Measurements from ENCODE around the gene RRN3. TPM values are rescaled to one million over a fixed set of nuclear protein-coding genes. Genes with fewer than 3 reads are reported as not detected.
"Not testable (repeated sequence)": the region's sequence is repeated elsewhere in the genome, so short reads cannot be mapped to it uniquely, and the experiment has no call there.

Gene RRN3
- total RNA-seq, 2 experiments from 2014 or later = 38.4 to 42.9 TPM

DNA sequence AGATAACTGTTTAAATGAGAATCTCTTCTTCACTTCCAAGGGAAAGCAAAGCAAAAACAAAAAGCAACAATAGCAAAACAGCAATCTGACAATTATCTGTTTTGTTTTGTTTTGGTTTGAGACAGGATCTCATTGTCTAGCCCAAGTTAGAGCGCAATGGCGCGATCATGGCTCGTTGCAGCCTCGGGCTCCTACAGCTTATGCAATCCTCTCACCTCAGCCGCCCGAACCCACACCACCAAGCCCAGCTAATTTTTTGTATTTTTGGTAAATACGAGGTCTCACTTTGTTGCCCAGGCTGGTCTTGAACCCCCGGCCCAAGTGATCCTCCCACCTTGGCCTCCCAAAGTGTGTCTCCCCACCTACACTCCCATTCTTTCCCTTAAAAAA, 2.5 kb upstream of the RRN3 start:
- H3K9me3 Mint-ChIP-seq; H3K36me3 ChIP-seq (ENCODE audit: insufficient read depth, low read length); H3K27ac ChIP-seq (ENCODE audit: low read depth in 1 of 2, low read length in 2 of 2); H3K27ac Mint-ChIP-seq; intact Hi-C loops (cut with DNase I, micrococcal nuclease); ATAC-seq (ENCODE audit: poor library complexity); H3K27me3 Mint-ChIP-seq; DNase-seq; H3K27me3 ChIP-seq (ENCODE audit: control insufficient read depth in 1 of 2, insufficient read depth in 2 of 2, low read length in 2 of 2); H3K9me3 ChIP-seq (ENCODE audit: control insufficient read depth in 1 of 2, insufficient read depth in 1 of 2, low read length in 2 of 2); H3K4me3 ChIP-seq (ENCODE audit: low read length); POLR2A ChIA-PET; CTCF ChIA-PET: not testable (repeated sequence)
- Mint-ChIP-seq H3K4me3 (peak overlapping the region; percentile 69), H3K36me3 (ENCODE audit: low read depth) (peaks cover 19% of the 10 kb centered on the region), H3K4me1 (ENCODE audit: low read depth) (peaks cover 26% of the 10 kb centered on the region)
- peaks cover 16% of the 10 kb centered on the region for H3K4me1 ChIP-seq (ENCODE audit: insufficient read depth, low read length)

- H3K9me3 Mint-ChIP-seq; H3K27me3 ChIP-seq (ENCODE audit: control insufficient read depth in 1 of 2, insufficient read depth in 2 of 2, low read length in 2 of 2); CTCF ChIA-PET; DNase-seq; H3K36me3 ChIP-seq (ENCODE audit: insufficient read depth, low read length); H3K27me3 Mint-ChIP-seq; H3K9me3 ChIP-seq (ENCODE audit: control insufficient read depth in 1 of 2, insufficient read depth in 1 of 2, low read length in 2 of 2); ATAC-seq (ENCODE audit: poor library complexity); intact Hi-C loops (cut with DNase I, micrococcal nuclease): not testable (repeated sequence)
- peak overlapping the region; percentile 88 for H3K27ac Mint-ChIP-seq
- H3K27ac ChIP-seq (ENCODE audit: low read depth in 1 of 2, low read length in 2 of 2) = peak overlapping the region; percentile 56 to 77
- H3K4me1 ChIP-seq (ENCODE audit: insufficient read depth, low read length) = peaks cover 16% of the 10 kb centered on the region
- peaks cover 42% of the 10 kb centered on the region for H3K36me3 Mint-ChIP-seq (ENCODE audit: low read depth)
- POLR2A ChIA-PET = interaction anchor here (0.8 to 1.1 kb wide), 2 partner anchors 37 to 1174 kb away, joined by 3 to 8 read pairs; partner anchors contain the start of genes ERCC4 and NTAN1
- H3K4me3 Mint-ChIP-seq = peak overlapping the region; percentile 96
- H3K4me1 Mint-ChIP-seq (ENCODE audit: low read depth) = peaks cover 30% of the 10 kb centered on the region
- H3K4me3 ChIP-seq (ENCODE audit: low read length) = peak overlapping the region; percentile 81
These were observed 509 bp downstream of the RRN3 start for GRCh38 chr16:15093571-15093954.

- ATAC-seq (ENCODE audit: poor library complexity) = peak; percentile 36
- peaks cover 35% of the 10 kb centered on the region for H3K4me1 Mint-ChIP-seq (ENCODE audit: low read depth)
- peak overlapping the region; percentile 71 for H3K27ac Mint-ChIP-seq
- intact Hi-C loops (cut with DNase I, micrococcal nuclease); CTCF ChIA-PET; H3K4me3 ChIP-seq (ENCODE audit: low read length); H3K9me3 ChIP-seq (ENCODE audit: control insufficient read depth in 1 of 2, insufficient read depth in 1 of 2, low read length in 2 of 2); POLR2A ChIA-PET; H3K9me3 Mint-ChIP-seq; H3K27ac ChIP-seq (ENCODE audit: low read depth in 1 of 2, low read length in 2 of 2); DNase-seq; H3K27me3 ChIP-seq (ENCODE audit: control insufficient read depth in 1 of 2, insufficient read depth in 2 of 2, low read length in 2 of 2); H3K27me3 Mint-ChIP-seq: not testable (repeated sequence)
- Histone ChIP-seq H3K4me1 (ENCODE audit: insufficient read depth, low read length) (peaks cover 19% of the 10 kb centered on the region), H3K36me3 (ENCODE audit: insufficient read depth, low read length) (peaks cover 12% of the 10 kb centered on the region)
- H3K36me3 Mint-ChIP-seq (ENCODE audit: low read depth) = peaks cover 56% of the 10 kb centered on the region
- peak overlapping the region; percentile 77 for H3K4me3 Mint-ChIP-seq
These were observed 3.3 kb downstream of the RRN3 start for GRCh38 chr16:15090663-15091269.

DNA sequence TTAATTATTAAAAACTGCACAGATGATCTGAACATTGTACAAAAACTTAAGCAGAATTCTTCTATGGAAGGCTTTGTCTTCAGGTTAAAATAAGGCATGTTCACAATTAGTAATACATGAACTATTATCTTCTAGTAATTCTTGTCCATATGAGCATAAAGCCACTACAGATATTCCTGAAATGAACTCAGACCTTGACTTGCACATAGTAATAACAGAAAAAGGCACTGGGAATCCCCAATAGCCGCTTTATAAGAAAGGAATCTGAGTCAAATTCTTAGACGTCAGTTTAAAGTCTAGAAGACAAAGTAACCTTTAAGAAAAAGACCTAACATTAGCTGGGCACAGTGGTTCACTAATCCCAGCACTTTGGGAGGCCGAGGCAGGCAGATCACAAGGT, 11.3 kb downstream of the RRN3 start:
- H3K27me3 ChIP-seq (ENCODE audit: control insufficient read depth in 1 of 2, insufficient read depth in 2 of 2, low read length in 2 of 2); H3K9me3 ChIP-seq (ENCODE audit: control insufficient read depth in 1 of 2, insufficient read depth in 1 of 2, low read length in 2 of 2); H3K4me3 ChIP-seq (ENCODE audit: low read length); H3K9me3 Mint-ChIP-seq; intact Hi-C loops (cut with DNase I, micrococcal nuclease); H3K27ac Mint-ChIP-seq; H3K4me1 ChIP-seq (ENCODE audit: insufficient read depth, low read length); H3K4me1 Mint-ChIP-seq (ENCODE audit: low read depth); H3K27ac ChIP-seq (ENCODE audit: low read depth in 1 of 2, low read length in 2 of 2); H3K4me3 Mint-ChIP-seq; CTCF ChIA-PET; ATAC-seq (ENCODE audit: poor library complexity); DNase-seq; POLR2A ChIA-PET; H3K27me3 Mint-ChIP-seq: not testable (repeated sequence)
- H3K36me3 Mint-ChIP-seq (ENCODE audit: low read depth) = peaks cover 77% of the 10 kb centered on the region
- peaks cover 33% of the 10 kb centered on the region for H3K36me3 ChIP-seq (ENCODE audit: insufficient read depth, low read length)

- peaks cover 36% of the 10 kb centered on the region for H3K36me3 ChIP-seq (ENCODE audit: insufficient read depth, low read length)
- H3K27ac Mint-ChIP-seq; H3K9me3 Mint-ChIP-seq; POLR2A ChIA-PET; DNase-seq; H3K4me3 ChIP-seq (ENCODE audit: low read length); ATAC-seq (ENCODE audit: poor library complexity); intact Hi-C loops (cut with DNase I, micrococcal nuclease); H3K4me1 Mint-ChIP-seq (ENCODE audit: low read depth); H3K27me3 ChIP-seq (ENCODE audit: control insufficient read depth in 1 of 2, insufficient read depth in 2 of 2, low read length in 2 of 2); H3K27ac ChIP-seq (ENCODE audit: low read depth in 1 of 2, low read length in 2 of 2); H3K4me3 Mint-ChIP-seq; H3K27me3 Mint-ChIP-seq; CTCF ChIA-PET; H3K4me1 ChIP-seq (ENCODE audit: insufficient read depth, low read length); H3K9me3 ChIP-seq (ENCODE audit: control insufficient read depth in 1 of 2, insufficient read depth in 1 of 2, low read length in 2 of 2): not testable (repeated sequence)
- H3K36me3 Mint-ChIP-seq (ENCODE audit: low read depth) = peaks cover 77% of the 10 kb centered on the region
These were observed 13.2 kb downstream of the RRN3 start for GRCh38 chr16:15080883-15081282.

DNA sequence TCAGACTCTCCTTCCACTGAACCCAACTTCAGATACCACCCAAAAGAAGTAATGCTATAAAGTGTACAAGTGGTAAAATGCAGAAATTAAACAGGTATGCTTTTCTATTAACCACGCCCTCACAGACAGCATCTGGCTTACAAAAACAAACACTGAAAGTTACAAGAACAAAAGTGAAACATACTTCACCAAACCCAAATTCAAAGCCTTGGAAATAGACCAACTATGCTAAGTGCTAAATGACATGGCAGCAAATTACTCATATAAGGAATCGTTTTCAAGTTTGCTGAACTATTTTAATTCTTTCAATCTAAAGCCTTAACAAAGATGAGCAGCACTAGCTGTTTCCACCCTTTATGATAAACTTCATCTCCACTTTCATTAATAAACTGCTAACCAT, 17.9 kb downstream of the RRN3 start:
- H3K27me3 Mint-ChIP-seq; H3K4me3 Mint-ChIP-seq; intact Hi-C loops (cut with DNase I, micrococcal nuclease); CTCF ChIA-PET; H3K27me3 ChIP-seq (ENCODE audit: control insufficient read depth in 1 of 2, insufficient read depth in 2 of 2, low read length in 2 of 2); H3K4me1 ChIP-seq (ENCODE audit: insufficient read depth, low read length); DNase-seq; H3K27ac ChIP-seq (ENCODE audit: low read depth in 1 of 2, low read length in 2 of 2); POLR2A ChIA-PET; H3K9me3 Mint-ChIP-seq; H3K27ac Mint-ChIP-seq; H3K9me3 ChIP-seq (ENCODE audit: control insufficient read depth in 1 of 2, insufficient read depth in 1 of 2, low read length in 2 of 2); H3K4me3 ChIP-seq (ENCODE audit: low read length); ATAC-seq (ENCODE audit: poor library complexity); H3K4me1 Mint-ChIP-seq (ENCODE audit: low read depth): not testable (repeated sequence)
- peaks cover 79% of the 10 kb centered on the region for H3K36me3 Mint-ChIP-seq (ENCODE audit: low read depth)
- peaks cover 39% of the 10 kb centered on the region for H3K36me3 ChIP-seq (ENCODE audit: insufficient read depth, low read length)

All from CD4-positive, alpha-beta T cell (primary cell).